Sigmoid colon (tissue), 7 donors: ENCODE results near the gene CRYBG1. TPM values are rescaled to one million over a fixed set of nuclear protein-coding genes. Genes with fewer than 3 reads are reported as not detected.
A peak's percentile ranks its signal among the peaks of the same experiment; 100 is the strongest.

Source experiments
- DNase-seq: peaks from one replicate; pipeline ENCODE4 v3.0.0-alpha.2; 2019
- H3K27ac ChIP-seq, 4 donors: fragments of 200-600 bp; sonication (generic); one replicate each; pipeline ENCODE4 v1.5.1; 2016 to 2019; ENCODE audit warnings: mild to moderate bottlenecking in 1 of 4
- H3K27me3 ChIP-seq, 3 donors: fragments of 200-600 bp; sonication (generic); one replicate each; pipeline ENCODE4 v1.5.1; 2019; ENCODE audit warnings: mild to moderate bottlenecking in 1 of 3
- H3K36me3 ChIP-seq, 4 donors: fragments of 200-600 bp; sonication (generic); one replicate each; pipeline ENCODE4 v1.5.1; 2016 to 2019
- H3K4me1 ChIP-seq, 4 donors: fragments of 200-600 bp; sonication (generic); one replicate each; pipeline ENCODE4 v1.5.1; 2017 to 2019
- H3K4me3 ChIP-seq, 4 donors: fragments of 200-600 bp; sonication (generic); one replicate each; pipeline ENCODE4 v1.5.1; 2017 to 2019; ENCODE audit warnings: mild to moderate bottlenecking in 2 of 4, moderate library complexity in 1 of 4
- H3K9me3 ChIP-seq, 4 donors: fragments of 200-600 bp in 3 of 4; sonication (generic) in 3 of 4; one replicate each; pipeline versions ENCODE4 v1.5.1 to v1.6.1; 2013 to 2019
- CTCF ChIP-seq, 4 experiments: fragments of 450-650 bp in 3 of 4; fragments of 200-600 bp in 1 of 4; IDR thresholded peaks; one replicate each; pipeline ENCODE4 v1.5.1; 2016 to 2019; ENCODE audit warnings: antibody characterized with exemption in 4 of 4, mild to moderate bottlenecking in 3 of 4, moderate library complexity in 2 of 4
- EP300 ChIP-seq, 4 donors: sonication (generic); formaldehyde crosslinking; IDR thresholded peaks; one replicate each; pipeline ENCODE4 v1.6.1; 2017; ENCODE audit warnings: antibody characterized with exemption in 4 of 4
- POLR2A ChIP-seq, 2 donors: fragments of 450-650 bp; IDR thresholded peaks; one replicate each; pipeline ENCODE4 v1.6.1; 2016; ENCODE audit warnings: antibody characterized with exemption in 2 of 2, mild to moderate bottlenecking in 2 of 2, moderate library complexity in 2 of 2
- POLR2AphosphoS5 ChIP-seq, 4 donors: sonication (generic); formaldehyde crosslinking; IDR thresholded peaks; one replicate each; pipeline ENCODE4 v1.6.1; 2017; ENCODE audit warnings: antibody characterized with exemption in 4 of 4
- WGBS, 2 donors: extraction: QIAGEN DNeasy Blood & Tissue Kit; methylation state at CpG; one replicate each; pipeline ENCODE4 v1.1.7; 2013; 5-methylcytosine and 5-hydroxymethylcytosine counted together
- intact Hi-C: fragments of 100-400 bp; cut with DNase I; formaldehyde crosslinking; loops from one replicate; pipeline ENCODE4 v1.15.1; 2023
- polyA plus RNA-seq, 3 donors: library from polyadenylated mRNA; stranded (reverse); fragments of 200-250 nt; gene quantifications; one replicate each; pipeline ENCODE4 v1.2.3, GENCODE V29; 2013
- total RNA-seq, 4 donors: library from RNA; depleted of rRNA; stranded (reverse); fragments of >200 nt; gene quantifications; one replicate each; pipeline ENCODE4 v1.1.0, GENCODE V29; 2016
- donor health status: healthy with polysubstance abuse.
- donor health status: Bipolar disorder and iron deficiency.
- donor health status: healthy.

The CRYBG1 gene
- total and polyA plus RNA-seq, 7 donors = 5.8 to 26.5 (median 10.2) TPM

GRCh38 chr6:106370639-106371038 is 10.1 kb downstream of the CRYBG1 start:
- TF ChIP-seq POLR2A (IDR thresholded peaks at IDR 0.05) (no peak), POLR2AphosphoS5 (IDR thresholded peaks at IDR 0.05) (no peak), EP300 (IDR thresholded peaks at IDR 0.05) (no peak), CTCF (IDR thresholded peaks at IDR 0.05) (no peak)
- Histone ChIP-seq H3K4me1 (peaks cover 0 to 16% (median 4%) of the 10 kb centered on the region in 4 donors), H3K27ac (peak overlapping the region in 3 of 4 donors; percentile 13 to 68 (median 28)), H3K4me3 (no peak overlapping the region), H3K36me3 (no peaks in the 10 kb centered on the region), H3K9me3 (no peaks in the 10 kb centered on the region), H3K27me3 (no peaks in the 10 kb centered on the region)
- intact Hi-C loops = no loop called here
- no peak for DNase-seq
- 44 to 66% methylated on average over 1 of the region's 1 CpG for WGBS, 2 donors

- H3K36me3 ChIP-seq = no peaks in the 10 kb centered on the region
- TF ChIP-seq CTCF (IDR thresholded peaks at IDR 0.05) = no peak
- TF ChIP-seq EP300 (IDR thresholded peaks at IDR 0.05) = no peak
- TF ChIP-seq POLR2A (IDR thresholded peaks at IDR 0.05) = no peak
- no peak for TF ChIP-seq POLR2AphosphoS5 (IDR thresholded peaks at IDR 0.05)
- peak overlapping the region in 3 of 4 donors; percentile 13 to 68 (median 28) for H3K27ac ChIP-seq
- H3K27me3 ChIP-seq = no peaks in the 10 kb centered on the region
- intact Hi-C loops = no loop called here
- 93 to 95% methylated on average over 4 of the region's 4 CpGs for WGBS, 2 donors
- no peak overlapping the region for H3K4me3 ChIP-seq
- DNase-seq = no peak
- H3K4me1 ChIP-seq = peaks cover 0 to 28% (median 4%) of the 10 kb centered on the region in 4 donors
- no peaks in the 10 kb centered on the region for H3K9me3 ChIP-seq
Measured at GRCh38 chr6:106372838-106373501, 12.5 kb downstream of the CRYBG1 start.

GRCh38 chr6:106373502-106374239 is 13.2 kb downstream of the CRYBG1 start:
- WGBS, 2 donors = 92% methylated on average over 1 of the region's 1 CpG
- no peak for TF ChIP-seq POLR2A (IDR thresholded peaks at IDR 0.05)
- no peak for TF ChIP-seq EP300 (IDR thresholded peaks at IDR 0.05)
- no peak for TF ChIP-seq CTCF (IDR thresholded peaks at IDR 0.05)
- TF ChIP-seq POLR2AphosphoS5 (IDR thresholded peaks at IDR 0.05) = no peak
- DNase-seq = no peak
- intact Hi-C loops = no loop called here
- H3K27ac ChIP-seq = peak overlapping the region in 1 of 4 donors; percentile 68
- no peaks in the 10 kb centered on the region for H3K36me3 ChIP-seq
- no peaks in the 10 kb centered on the region for H3K27me3 ChIP-seq
- no peaks in the 10 kb centered on the region for H3K9me3 ChIP-seq
- no peak overlapping the region for H3K4me3 ChIP-seq
- H3K4me1 ChIP-seq = peaks cover 0 to 28% (median 4%) of the 10 kb centered on the region in 4 donors

- TF ChIP-seq POLR2A (IDR thresholded peaks at IDR 0.05) (no peak), CTCF (IDR thresholded peaks at IDR 0.05) (no peak), POLR2AphosphoS5 (IDR thresholded peaks at IDR 0.05) (no peak), EP300 (IDR thresholded peaks at IDR 0.05) (no peak)
- H3K36me3 ChIP-seq = no peaks in the 10 kb centered on the region
- no peak for DNase-seq
- intact Hi-C loops = no loop called here
- no peaks in the 10 kb centered on the region for H3K9me3 ChIP-seq
- no peak overlapping the region for H3K4me3 ChIP-seq
- peaks cover 0 to 18% (median 2%) of the 10 kb centered on the region in 4 donors for H3K4me1 ChIP-seq
- WGBS, 2 donors = 52 to 54% methylated on average over 5 of the region's 5 CpGs
- H3K27me3 ChIP-seq = no peaks in the 10 kb centered on the region
- H3K27ac ChIP-seq = peak overlapping the region in 3 of 4 donors; percentile 32 to 69 (median 58)
Measured at GRCh38 chr6:106377061-106377540, 16.6 kb downstream of the CRYBG1 start.
